Fibroblast of skin of abdomen (primary cell): ENCODE data around the gene FAM186B. TPM values are rescaled to one million over a fixed set of nuclear protein-coding genes. Genes with fewer than 3 reads are reported as not detected.
A peak's percentile ranks its signal among the peaks of the same experiment; 100 is the strongest.
"Not testable (repeated sequence)": the region's sequence is repeated elsewhere in the genome, so short reads cannot be mapped to it uniquely, and the experiment has no call there.

Experiments used
- DNase-seq: peaks from one replicate; pipeline ENCODE4 v3.0.0-alpha.2; 2013
- polyA plus RNA-seq, 2 experiments: library from polyadenylated mRNA; unstranded; fragments of 120-200 nt; gene quantifications; one replicate each; pipeline ENCODE4 v1.2.1, GENCODE V29; 2013; ENCODE audit not compliant: insufficient read length in 2 of 2

Gene FAM186B, protein sequence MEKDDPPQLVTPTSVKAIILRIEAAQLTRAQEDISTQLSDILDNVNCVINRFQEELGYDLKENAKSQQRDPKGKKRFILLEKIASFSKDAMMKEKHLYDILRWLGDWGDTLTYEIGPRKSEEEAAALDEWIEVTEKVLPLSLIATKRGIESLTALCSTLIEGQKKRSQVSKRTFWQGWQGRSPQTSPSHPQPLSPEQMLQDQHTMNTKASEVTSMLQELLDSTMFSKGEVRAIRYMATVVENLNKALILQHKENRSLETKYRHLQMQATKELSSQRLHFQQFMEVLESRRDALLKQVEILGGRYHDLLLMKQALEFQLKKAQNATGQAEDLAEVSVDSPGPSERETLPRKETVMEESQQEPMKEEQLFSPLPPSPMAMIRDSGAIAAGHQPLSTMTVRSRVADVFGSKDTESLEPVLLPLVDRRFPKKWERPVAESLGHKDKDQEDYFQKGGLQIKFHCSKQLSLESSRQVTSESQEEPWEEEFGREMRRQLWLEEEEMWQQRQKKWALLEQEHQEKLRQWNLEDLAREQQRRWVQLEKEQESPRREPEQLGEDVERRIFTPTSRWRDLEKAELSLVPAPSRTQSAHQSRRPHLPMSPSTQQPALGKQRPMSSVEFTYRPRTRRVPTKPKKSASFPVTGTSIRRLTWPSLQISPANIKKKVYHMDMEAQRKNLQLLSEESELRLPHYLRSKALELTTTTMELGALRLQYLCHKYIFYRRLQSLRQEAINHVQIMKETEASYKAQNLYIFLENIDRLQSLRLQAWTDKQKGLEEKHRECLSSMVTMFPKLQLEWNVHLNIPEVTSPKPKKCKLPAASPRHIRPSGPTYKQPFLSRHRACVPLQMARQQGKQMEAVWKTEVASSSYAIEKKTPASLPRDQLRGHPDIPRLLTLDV
- polyA plus RNA-seq (2013, experiment 1 of 2; ENCODE audit: insufficient read length), result 0.30 TPM
- polyA plus RNA-seq (2013, experiment 2 of 2; ENCODE audit: insufficient read length), result 0.41 TPM

DNA sequence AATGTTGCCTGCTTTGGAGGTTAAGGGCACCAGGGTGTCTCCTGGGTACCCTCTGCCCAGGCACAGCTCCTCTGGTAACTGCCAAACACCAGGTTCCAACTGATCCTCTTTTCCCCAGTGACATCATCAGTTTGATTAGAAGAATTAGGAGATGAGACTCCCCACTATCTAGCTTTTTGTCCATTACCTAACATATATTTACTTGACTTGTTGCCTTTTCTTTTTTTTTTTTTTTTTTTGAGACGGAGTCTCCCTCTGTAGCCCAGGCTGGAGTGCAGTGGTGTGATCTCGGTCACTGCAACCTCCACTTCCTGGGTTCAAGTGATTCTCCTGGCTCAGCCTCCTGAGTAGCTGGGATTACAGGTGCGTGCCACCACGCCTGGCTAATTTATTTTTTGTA lies at the start of gene FAM186B:
Gene FAM186B (minus strand): TSS at position 101 of the 400 bp plus-strand sequence. CDS start 162 bp downstream, outside the sequence.
- not testable (repeated sequence) for DNase-seq

DNA sequence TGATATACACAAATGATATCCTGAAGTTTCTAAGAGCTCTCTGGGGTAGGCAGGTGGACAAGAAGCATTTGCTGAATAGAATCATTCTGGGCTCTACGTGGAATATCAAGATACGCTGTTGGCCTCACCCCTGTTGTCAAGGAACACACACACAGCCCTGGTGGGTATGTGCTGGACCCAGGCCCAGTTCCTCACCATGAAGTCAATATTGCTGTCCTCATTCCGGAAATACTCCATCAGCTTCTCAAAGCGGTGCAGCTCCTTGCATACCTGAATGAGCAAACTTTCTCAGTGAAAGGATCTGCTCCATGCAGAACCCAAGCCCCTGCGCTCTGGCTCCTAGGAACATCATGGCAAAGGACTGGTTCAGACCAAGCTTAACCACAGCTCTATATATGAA lies 49.3 kb upstream of the FAM186B start:
- DNase-seq, result no peak

DNA sequence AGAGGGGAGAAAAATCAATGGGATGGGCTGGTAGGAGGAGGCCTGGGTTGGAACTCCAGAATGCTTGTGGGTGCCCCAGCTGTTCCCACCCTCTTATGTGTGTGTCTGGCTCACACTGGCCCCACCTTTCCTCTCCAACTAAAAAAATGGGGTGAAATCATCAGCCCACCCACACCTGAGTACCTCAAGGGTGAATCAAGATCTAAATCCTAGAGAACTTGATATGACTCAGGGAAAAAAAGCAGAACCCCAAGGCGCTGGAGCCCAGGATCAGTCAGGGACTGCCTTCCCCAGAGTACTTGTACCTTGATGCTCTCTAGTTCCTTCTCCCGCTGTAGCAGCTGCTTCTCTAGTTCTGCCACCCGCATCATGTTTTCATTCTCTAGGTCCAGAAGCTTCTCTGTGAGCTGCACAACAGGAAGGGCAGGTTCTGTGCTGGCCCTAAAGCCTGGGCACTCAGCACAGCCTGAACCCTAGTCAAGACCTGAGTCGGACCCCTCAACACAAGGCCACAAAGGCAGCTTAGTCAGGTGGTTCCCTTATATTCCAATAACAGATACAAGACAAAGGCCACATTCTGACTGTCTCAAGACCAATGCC lies 47.6 kb upstream of the FAM186B start:
- no peak for DNase-seq

DNA sequence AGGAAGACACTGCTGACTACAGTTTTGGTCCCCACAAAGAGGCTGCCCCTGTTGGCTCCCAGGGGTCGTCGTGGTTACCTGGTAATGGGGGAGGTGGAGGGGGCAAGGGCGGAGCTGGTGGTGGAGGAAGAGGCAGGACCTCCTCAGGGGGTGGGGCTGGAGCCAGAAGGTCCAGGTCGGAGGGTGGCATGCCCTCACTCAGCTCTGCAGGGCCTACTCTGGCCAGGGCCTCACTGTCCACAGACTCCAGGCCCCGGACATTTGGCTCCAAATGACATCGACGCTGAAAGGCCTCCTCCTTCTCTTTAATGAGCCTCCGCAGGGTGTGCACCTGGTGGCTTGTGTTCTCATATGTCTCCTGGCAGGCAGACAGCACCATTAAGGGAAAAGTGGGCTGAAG lies 46.4 kb upstream of the FAM186B start:
- no peak for DNase-seq

DNA sequence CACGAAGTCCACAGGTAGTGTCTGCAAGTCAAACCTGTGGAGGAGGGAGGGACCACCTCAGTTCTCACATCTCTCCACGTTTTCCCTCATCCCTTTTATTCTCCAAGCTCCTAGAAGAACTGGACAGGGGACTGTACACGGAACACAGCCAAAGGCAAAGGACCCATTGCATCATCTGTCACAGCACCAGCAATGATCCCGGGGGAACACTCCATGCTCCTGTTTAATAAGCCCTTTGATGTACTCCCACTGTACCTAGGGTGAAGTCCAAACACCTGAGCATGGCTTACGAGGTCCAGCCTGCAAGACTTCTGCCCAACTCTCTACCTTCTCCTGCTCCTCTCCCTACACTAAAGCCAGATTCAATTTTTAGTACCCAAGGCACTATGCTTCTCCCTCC lies 44.5 kb upstream of the FAM186B start:
- DNase-seq, result no peak

DNA sequence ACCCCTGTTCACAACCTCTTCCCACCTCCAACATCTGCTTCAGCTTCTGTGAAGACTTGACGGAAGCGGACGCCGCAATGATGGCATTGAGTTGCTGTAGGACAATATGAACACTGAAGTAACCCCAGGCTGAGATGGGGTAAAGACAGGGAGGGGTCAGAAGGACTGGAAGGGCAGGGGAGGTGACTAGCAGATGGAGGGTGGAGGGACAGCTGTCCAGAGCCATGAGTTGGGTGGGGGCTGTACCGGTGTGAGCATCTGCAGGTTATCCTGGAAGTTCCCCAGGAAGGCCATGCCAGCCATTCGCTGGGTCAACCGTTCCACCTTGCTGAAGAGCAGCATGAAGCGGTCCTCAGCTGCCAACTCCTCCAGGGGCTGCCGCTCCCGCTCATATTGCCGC lies 44.0 kb upstream of the FAM186B start:
- no peak for DNase-seq

DNA sequence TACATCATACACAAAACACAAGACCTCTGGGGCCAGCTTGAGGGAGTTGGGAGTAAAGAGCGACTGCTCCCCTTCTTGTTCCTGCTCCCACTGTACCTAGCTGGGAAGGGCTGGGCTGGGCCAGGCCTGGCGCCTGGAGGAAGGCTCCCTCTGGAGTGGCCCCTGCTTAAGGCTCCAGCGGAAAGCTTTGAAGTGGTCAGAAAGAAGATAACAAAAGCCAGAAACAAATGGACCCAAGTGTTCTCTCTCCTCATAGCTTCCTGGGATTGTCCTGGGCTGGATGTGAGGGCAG lies 43.2 kb upstream of the FAM186B start:
- DNase-seq, result no peak

DNA sequence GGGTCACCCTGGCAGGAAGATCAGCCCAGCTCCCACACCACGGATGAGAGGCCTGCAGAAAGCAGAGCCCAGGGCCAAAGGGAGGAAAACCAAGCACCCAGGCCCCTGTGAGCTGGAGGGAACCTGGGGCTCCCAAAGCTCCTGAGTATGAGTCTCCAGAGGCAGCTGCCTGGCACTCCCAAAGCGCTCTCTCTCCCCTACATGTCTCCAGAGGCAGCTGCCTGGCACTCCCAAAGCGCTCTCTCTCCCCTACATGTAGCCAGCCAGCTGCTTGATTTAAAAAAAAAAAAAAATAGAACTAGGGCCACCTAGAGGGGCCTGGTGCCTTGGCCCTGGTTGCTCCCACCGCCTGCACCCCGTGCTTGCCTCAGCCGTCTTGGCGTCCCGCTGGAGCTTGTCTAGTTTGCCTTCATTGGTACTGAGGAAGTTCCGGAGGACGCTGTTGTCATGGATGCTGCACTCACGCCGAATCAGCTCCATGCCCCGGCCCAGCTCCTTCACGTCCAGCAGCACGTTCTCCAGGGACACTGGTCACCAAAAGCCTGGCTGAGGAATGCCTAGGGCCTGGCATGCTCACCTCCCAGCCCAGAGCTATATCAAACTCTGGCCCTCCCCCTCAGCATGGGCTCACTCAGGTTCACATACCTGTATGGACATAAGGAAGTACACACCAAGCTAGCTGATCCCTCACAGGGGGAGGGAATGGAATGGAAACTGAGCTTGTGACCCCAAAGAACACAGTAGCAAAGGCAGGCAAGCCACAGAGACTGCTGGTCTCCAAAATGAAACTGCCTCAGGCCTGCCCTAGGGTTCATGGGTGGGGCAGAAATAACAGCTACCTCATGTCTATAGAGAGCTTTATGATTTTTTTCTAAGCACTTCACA lies 42.6 kb upstream of the FAM186B start:
- no peak for DNase-seq

DNA sequence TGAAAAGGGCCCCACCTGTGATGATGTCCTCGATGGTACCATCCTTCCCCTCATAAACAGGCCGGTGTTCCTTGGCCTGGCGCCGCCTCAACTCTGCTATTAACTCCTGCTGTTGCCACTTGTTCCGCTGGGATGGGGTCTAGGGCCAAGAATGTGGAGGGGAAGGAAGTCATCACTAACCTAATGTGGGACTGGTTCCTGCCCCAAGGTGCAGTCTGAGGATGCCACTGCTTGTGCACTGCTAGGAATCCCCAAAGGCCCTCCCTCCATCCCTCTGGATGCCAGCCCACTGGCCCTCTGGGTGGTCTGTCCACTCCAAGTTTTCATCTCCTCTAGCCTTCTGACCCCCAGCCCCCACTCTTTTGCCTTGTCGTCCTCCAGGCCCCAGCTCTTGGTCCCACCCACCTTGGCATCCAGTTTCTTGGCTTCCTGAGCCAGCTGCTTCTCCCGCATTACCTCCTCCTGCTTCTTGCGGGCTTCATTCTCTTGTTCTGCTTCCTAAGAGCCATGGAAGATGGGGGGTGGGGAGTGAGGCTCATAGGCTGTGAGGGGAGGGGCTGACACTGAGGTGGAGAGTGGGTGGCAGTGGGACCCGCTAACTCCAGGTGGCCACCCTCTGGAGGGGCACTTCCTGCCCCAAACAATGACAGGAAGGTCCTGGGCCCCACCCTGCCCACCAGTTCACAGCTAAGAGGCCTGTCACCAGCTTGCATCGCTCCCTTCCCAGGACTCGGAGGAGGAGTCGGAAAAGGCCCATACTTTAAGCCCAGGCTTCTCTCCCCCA lies 41.6 kb upstream of the FAM186B start:
- DNase-seq, result no peak

DNA sequence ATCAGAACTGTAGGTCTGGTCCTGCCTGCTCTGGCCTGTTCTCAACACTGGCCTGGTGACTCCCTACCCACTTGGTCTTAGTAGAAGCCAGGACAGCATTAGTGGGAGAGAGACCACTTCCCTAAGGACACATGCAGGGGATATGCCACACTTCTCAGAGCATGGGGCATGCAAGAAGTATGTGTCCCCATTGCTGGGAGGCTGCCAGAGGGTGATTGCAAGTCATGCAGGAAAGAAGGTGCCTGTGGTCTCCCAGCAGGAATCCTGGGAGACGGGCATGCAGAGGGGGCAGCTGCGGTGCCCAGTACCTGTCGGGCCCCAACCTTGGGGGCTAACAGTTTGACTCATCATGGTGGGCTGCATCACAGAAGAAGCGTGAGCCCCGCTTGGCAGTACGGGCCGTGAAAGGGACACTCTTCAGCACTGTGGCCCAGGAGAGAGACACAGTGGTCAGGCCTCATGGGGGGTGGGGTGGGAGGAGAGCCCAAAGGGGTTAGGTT lies 40.9 kb upstream of the FAM186B start:
- DNase-seq, result no peak

DNA sequence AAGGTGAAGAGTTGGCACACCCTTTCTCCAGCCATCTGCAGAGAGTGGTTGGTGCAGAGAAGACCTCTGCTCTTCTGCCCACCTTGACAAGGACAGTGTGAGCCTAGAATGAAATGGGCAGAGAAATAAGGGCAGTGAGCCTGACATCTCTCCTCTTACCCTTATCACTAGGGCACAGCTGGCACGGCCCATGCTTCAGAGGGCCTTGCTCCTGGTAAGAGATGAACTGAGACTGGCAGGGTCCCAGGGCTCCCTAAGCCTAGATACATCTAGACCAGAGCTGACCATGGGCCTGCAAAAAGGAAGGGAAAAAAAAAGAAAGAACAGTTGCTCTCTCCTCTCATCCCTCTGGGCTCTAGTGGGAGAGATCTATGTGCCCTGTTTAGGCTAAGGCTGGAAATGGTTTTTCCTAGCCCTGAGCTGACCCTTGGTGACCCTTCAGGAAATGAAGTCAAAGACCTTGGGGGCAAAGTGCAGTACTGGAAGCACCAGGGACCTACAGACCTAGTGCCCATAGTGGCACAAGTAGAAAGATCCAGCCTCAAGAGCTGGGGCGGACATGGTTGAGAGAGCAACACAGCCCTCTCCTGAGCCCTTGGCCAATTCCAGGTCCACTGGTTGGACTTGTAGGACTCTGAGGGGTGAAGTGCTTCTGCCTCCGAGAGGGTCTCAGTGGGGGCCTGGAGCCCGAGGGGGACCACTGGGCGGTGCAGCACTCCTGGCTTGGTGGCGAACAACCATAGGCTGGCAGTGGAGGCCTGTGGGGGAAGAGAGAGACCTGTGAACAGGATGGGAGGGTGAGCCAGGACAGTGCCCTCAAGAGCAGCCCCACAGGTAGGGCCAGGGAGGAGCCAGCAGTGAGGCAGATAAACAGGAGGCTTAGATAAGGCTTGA lies 40.0 kb upstream of the FAM186B start:
- DNase-seq, result no peak

DNA sequence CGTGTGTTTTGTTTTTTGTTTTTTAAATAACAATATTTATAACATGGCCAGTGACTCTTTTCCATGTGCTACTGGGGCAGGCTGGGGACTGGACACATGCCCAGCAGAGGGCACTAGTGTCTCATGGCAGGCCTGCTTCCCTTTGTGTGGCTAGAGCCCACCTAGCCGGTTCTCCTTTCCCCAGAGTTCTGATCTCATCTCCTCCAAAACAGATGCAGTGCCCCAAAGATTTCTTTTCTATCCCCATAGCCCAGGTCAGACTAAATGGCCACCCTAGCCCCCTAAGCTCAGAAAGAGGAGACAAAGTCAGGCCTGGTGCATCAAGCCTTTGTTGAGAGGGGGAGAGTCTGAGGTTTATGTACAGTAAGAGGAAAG lies 39.2 kb upstream of the FAM186B start:
- peak; percentile 71 for DNase-seq

DNA sequence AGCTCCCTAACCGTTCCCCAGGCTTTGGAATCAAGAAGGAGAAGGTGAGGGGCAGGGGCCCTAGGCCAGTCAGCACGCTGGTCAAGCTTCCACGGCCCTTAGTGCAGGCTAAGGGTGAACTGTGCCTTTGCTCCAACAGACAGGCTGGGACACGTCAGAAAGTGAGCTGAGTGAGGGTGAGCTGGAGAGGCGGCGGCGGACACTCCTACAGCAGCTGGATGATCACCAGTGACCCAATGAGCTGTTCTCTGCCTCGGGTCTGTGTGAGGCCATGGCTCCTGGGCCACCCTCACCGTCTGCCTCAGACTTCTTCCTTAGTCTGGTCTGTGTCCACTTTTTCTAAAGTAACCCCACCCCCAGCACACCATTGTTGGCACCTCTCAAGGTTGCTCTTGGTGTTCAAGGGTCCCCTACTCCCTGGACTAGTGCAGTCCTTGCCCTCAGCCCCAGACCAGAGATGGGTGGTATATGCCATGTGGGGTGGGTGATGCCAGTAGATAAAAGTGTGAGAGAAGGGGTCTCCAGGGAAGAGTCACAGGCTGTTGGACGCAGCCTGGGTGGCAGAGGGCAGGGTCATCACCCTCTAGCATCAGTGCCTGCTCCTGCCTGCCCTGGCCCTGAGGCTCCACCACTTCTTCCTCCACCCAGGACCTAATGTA lies 38.7 kb upstream of the FAM186B start:
- DNase-seq, result no peak

DNA sequence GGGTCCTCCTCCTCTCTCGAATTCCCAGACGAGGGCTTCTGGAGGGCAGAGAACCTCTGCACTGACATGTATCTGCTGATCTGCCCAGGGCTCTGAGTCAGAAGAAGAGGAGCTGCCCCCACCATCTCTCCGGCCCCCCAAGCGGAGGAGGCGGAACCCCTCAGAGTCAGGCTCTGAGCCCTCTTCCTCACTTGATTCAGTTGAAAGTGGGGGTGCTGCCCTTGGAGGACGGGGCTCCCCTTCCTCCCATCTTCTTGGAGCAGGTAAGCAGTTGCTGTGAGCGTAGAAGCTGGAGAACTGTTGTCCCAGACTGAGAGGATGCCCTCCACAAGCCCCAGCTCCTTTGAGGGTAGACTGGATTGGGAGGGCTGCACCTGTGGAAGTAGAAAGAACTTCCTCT lies 37.7 kb upstream of the FAM186B start:
- DNase-seq, result no peak

DNA sequence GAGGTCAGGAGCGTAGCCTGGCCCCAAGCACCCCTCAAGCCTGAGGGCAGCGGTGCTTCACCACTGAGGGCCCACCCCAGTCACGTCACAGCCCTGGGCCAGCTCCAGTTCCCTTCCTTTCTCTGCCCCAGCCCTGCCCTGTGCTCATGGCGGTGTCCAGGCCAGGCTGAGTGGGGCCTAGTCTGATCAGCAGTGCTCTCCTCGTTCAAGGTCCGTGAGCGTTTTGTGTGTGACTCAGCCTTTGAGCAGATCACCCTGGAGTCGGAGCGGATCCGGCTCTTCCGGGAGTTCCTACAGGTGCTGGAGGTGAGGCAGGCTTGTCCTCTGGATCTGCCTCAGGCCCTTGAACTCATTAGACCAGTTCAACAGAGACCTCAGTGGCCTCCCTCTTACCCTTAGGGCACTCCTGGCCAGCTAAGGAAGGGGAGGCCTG lies 36.9 kb upstream of the FAM186B start:
- no peak for DNase-seq

DNA sequence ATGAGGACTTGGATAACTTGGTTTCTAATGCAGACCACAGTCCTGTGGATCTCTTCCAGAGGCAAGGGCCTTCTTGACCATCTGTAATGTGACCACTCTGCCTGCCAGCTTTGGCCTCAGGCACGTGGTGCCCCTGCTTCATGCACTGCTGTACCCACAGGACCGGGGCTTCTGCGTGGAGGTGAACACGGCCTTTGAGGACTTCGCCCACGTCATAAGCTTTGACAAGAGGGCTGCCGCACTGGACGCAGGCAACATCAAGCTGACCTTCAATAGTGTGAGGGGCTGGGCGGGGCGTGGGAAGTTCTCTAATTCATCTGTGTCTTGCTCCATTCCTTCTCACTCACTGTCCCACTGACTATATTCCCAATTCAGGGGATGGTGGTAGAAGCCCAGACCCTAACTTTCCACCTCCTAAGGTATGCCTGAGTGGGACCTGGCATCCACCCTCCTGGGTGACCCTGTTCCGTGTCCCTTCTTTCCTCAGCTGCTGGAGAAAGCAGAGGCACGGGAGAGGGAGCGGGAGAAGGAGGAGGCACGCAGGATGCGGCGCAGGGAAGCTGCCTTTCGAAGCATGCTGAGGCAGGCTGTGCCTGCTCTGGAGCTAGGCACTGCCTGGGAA lies 36.4 kb upstream of the FAM186B start:
- no peak for DNase-seq

DNA sequence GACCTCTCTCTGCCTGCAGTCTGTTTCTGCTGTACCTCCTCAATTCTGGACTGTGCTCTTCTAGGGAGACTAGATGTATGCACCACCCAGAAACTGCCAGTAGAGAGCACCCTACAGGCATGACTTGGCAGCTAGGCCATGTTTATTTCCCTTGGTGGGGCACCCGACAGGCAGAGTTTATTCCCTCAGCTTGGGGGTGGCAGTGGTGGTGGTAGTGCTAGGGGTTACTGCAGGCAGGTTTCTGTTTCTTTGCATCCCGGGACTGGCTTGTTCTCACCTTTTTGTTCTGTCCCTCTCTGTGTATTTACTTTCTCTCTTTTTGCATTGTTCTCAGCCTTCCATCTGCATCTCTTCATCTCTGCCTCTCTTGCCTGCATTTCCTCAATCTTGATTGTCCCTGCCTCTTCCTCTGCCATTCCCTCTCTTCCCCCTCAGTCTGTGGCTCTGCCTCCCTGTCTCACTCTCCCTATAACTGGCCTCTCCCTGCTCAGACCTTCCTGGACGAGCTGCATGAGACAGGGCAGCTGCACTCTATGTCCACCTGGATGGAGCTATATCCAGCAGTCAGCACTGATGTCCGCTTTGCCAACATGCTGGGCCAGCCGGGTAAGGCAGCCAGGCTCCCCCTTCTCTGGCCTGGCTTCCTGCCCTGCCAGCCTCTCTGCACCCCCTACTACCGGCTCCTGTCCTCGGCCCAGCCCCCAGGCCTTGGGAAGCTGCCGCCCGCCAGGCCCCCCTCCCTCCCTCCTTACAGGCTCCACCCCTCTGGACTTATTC lies 31.7 kb upstream of the FAM186B start:
- peak; percentile 64 for DNase-seq

DNA sequence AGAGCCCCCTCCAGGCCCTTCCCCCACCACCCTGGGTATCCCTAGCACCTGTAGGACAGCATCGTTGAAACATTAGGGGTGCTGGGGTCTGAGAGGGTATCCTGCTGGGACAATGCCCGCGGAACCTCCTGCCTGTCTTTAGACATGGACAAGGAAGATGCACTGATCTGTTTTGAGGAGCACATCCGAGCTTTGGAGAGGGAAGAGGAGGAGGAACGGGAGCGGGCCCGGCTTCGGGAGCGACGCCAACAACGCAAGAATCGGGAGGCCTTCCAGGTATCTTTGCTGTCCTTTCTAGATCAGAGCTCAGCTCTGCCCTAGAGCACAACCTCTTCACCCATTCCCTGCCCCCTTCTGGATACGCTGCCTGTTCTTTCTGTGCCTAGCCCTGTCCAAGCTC lies 31.1 kb upstream of the FAM186B start:
- no peak for DNase-seq
